ENCODE measurements around the gene EIF3B. TPM values are rescaled to one million over a fixed set of nuclear protein-coding genes. Genes with fewer than 3 reads are reported as not detected.

EIF3B gene
- total and polyA plus RNA-seq, 2 of the 4 experiments (the other 2 are of a cell fraction), result 105 to 201 TPM

DNA sequence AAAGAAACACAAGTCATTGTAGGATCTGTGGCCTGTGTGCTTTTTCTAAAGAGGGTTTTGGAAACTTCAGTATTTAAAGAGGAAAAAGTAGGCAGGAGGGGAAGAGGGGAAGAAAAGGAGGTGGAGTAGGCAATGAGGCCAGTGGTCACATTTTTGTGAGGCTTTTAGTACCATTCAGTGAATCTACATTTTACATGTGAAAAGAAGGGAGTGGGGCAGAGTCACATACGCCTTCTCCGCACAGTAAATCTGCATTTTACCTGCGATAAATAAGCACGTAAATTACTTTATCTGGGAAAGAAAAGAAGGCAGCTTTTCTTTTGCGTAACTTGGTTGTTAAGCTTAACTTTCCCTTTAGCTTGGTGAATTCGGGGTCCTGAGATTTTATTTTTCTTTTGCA is 62.0 kb downstream of the EIF3B start:
- no peak overlapping the region for H3K4ac ChIP-seq (ENCODE audit: low read depth, low read length)
- intact Hi-C loops (cut with micrococcal nuclease), result no loop called here
- no peak overlapping the region for H2BK120ac ChIP-seq (ENCODE audit: low read depth, low read length)
- H3K14ac ChIP-seq (replicated peaks; ENCODE audit: low read depth, low read length), result no peak overlapping the region
- no peak overlapping the region for H3K9ac ChIP-seq (ENCODE audit: low read depth, low read length)
- no peak overlapping the region for H4K8ac ChIP-seq (ENCODE audit: low read depth in 2 of 2, low read length in 2 of 2)
- no peak overlapping the region for H3K27ac ChIP-seq (ENCODE audit: insufficient read depth, low read length)
- 97% methylated on average over 6 of the region's 6 CpGs; no CpG with 5 or more reads in 1 of the 2 experiments for WGBS, 2 experiments (ENCODE audit: extremely low coverage in 2 of 2, insufficient read length in 1 of 2)
- no peak overlapping the region for H4K5ac ChIP-seq (ENCODE audit: low read depth, low read length)
- H3K4me2 ChIP-seq (ENCODE audit: low read depth, low read length), result no peak overlapping the region
- H2AK5ac ChIP-seq (ENCODE audit: low read depth, low read length), result no peak overlapping the region
- ATAC-seq (ENCODE audit: low read depth) (no peak), DNase-seq (no peak)
- H3K9me1 ChIP-seq (ENCODE audit: insufficient read depth, low read length), result peaks cover 6% of the 10 kb centered on the region; the same call in 1 of the 2 replicates
- TF ChIP-seq SMC3 (IDR thresholded peaks at IDR 0.05; ENCODE audit: low read depth, low read length), result no peak
- no peak for TF ChIP-seq CHD1 (IDR thresholded peaks at IDR 0.05; ENCODE audit: low read depth, low read length)
- TF ChIP-seq, protein P1, sequence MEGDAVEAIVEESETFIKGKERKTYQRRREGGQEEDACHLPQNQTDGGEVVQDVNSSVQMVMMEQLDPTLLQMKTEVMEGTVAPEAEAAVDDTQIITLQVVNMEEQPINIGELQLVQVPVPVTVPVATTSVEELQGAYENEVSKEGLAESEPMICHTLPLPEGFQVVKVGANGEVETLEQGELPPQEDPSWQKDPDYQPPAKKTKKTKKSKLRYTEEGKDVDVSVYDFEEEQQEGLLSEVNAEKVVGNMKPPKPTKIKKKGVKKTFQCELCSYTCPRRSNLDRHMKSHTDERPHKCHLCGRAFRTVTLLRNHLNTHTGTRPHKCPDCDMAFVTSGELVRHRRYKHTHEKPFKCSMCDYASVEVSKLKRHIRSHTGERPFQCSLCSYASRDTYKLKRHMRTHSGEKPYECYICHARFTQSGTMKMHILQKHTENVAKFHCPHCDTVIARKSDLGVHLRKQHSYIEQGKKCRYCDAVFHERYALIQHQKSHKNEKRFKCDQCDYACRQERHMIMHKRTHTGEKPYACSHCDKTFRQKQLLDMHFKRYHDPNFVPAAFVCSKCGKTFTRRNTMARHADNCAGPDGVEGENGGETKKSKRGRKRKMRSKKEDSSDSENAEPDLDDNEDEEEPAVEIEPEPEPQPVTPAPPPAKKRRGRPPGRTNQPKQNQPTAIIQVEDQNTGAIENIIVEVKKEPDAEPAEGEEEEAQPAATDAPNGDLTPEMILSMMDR (conservative IDR thresholded peaks at IDR 0.05; ENCODE audit: low read depth, low read length), result no peak
- TF ChIP-seq RAD21 (IDR thresholded peaks at IDR 0.05; ENCODE audit: low read length), result no peak
- TF ChIP-seq, protein P2, sequence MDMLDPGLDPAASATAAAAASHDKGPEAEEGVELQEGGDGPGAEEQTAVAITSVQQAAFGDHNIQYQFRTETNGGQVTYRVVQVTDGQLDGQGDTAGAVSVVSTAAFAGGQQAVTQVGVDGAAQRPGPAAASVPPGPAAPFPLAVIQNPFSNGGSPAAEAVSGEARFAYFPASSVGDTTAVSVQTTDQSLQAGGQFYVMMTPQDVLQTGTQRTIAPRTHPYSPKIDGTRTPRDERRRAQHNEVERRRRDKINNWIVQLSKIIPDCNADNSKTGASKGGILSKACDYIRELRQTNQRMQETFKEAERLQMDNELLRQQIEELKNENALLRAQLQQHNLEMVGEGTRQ (IDR thresholded peaks at IDR 0.05; ENCODE audit: low read depth, low read length), result no peak
- TF ChIP-seq MAZ (IDR thresholded peaks at IDR 0.05; ENCODE audit: borderline replicate concordance, low read depth, low read length), result no peak
- no peak for TF ChIP-seq CEBPB (IDR thresholded peaks at IDR 0.05; ENCODE audit: low read depth, low read length)
- no peak for TF ChIP-seq RCOR1 (IDR thresholded peaks at IDR 0.05; ENCODE audit: insufficient replicate concordance, low read length)
- TF ChIP-seq MXI1 (IDR thresholded peaks at IDR 0.05; ENCODE audit: borderline replicate concordance, low read depth, low read length), result no peak
- no peak for TF ChIP-seq FOS (IDR thresholded peaks at IDR 0.05; ENCODE audit: low read depth, low read length)
- TF ChIP-seq, protein P3, sequence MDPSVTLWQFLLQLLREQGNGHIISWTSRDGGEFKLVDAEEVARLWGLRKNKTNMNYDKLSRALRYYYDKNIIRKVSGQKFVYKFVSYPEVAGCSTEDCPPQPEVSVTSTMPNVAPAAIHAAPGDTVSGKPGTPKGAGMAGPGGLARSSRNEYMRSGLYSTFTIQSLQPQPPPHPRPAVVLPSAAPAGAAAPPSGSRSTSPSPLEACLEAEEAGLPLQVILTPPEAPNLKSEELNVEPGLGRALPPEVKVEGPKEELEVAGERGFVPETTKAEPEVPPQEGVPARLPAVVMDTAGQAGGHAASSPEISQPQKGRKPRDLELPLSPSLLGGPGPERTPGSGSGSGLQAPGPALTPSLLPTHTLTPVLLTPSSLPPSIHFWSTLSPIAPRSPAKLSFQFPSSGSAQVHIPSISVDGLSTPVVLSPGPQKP (IDR thresholded peaks at IDR 0.05; ENCODE audit: borderline replicate concordance, low read depth, low read length), result no peak
- no peak for TF ChIP-seq NFE2L2 (IDR thresholded peaks at IDR 0.05; ENCODE audit: low read depth, low read length)
- no peak for TF ChIP-seq POLR2A (IDR thresholded peaks at IDR 0.05; ENCODE audit: low read depth, low read length)
- TF ChIP-seq RFX5 (IDR thresholded peaks at IDR 0.05; ENCODE audit: low read depth, low read length), result no peak
- TF ChIP-seq BHLHE40 (IDR thresholded peaks at IDR 0.05; ENCODE audit: low read depth, low read length), result no peak
- TF ChIP-seq MAFK (IDR thresholded peaks at IDR 0.05; ENCODE audit: low read depth, low read length), result no peak
- CTCF ChIA-PET, result no interaction called here
- no peaks in the 10 kb centered on the region for H3K27me3 ChIP-seq (ENCODE audit: control insufficient read depth, insufficient read depth, low read length)
- H4K20me1 ChIP-seq (ENCODE audit: insufficient read depth, low read length), result peaks cover 25% of the 10 kb centered on the region
- H3K9me3 ChIP-seq (ENCODE audit: control insufficient read depth, insufficient read depth, low read length), result no peaks in the 10 kb centered on the region
- H2BK15ac ChIP-seq (ENCODE audit: low read depth, low read length), result no peak overlapping the region
- peaks cover 31 to 34% of the 10 kb centered on the region in 2 experiments for H3K79me1 ChIP-seq (ENCODE audit: low read depth in 1 of 2, low read length in 2 of 2)
- POLR2A ChIA-PET (ENCODE audit: unreplicated experiment), result no interaction called here
- no TSS peak for BruUV-seq (replicated peaks)
- no peak overlapping the region for H2AFZ ChIP-seq (replicated peaks; ENCODE audit: low read length, poor library complexity)
- no peaks in the 10 kb centered on the region for H3K36me3 ChIP-seq (ENCODE audit: control insufficient read depth, insufficient read depth, low read length)
- no peak overlapping the region for H3K23ac ChIP-seq (ENCODE audit: low read depth, low read length)
- no peak overlapping the region for H3K4me3 ChIP-seq (ENCODE audit: insufficient read depth, low read depth, low read length)
- H2AK9ac ChIP-seq (replicated peaks; ENCODE audit: low read depth, low read length, poor library complexity), result no peak overlapping the region
- H3K18ac ChIP-seq (ENCODE audit: low read depth, low read length), result no peak overlapping the region
- in situ Hi-C loops (cut with MboI; ENCODE audit: low sequenced_read_pairs), result no loop called here
- H2BK20ac ChIP-seq (ENCODE audit: low read depth, low read length), result no peak overlapping the region
- no peak overlapping the region for H3K56ac ChIP-seq (ENCODE audit: extremely low read depth, insufficient read depth, low read length)
- dilution Hi-C loops (cut with HindIII; ENCODE audit: low sequenced_read_pairs, unreplicated experiment), result no loop called here
- no peak overlapping the region for H2BK5ac ChIP-seq (ENCODE audit: low read depth, low read length, poor library complexity, severe bottlenecking)
- peaks cover 15% of the 10 kb centered on the region for H3K4me1 ChIP-seq (ENCODE audit: control insufficient read depth, insufficient read depth, low read length)
- no peak overlapping the region for H4K91ac ChIP-seq (ENCODE audit: insufficient read depth, low read depth, low read length)
